BJ (cell line): ENCODE measurements around the gene TGFA. TPM values are rescaled to one million over a fixed set of nuclear protein-coding genes. Genes with fewer than 3 reads are reported as not detected.
A peak's percentile ranks its signal among the peaks of the same experiment; 100 is the strongest.

Experiments
- CTCF ChIA-PET: fragments of 350-600 bp; formaldehyde crosslinking; extraction: SDS; loops from one replicate; lab custom pipeline; 2021; ENCODE audit warnings: antibody characterized with exemption, inconsistent platforms; lab: Yijun Ruan, JAX
- POLR2A ChIA-PET: fragments of 300-600 bp; sonication (Branson Sonifier 250); formaldehyde crosslinking; extraction: SDS; loops from one replicate; lab custom pipeline; 2021; ENCODE audit warnings: antibody characterized with exemption; lab: Charles Lee
- DNase-seq: peaks from one replicate; pipeline ENCODE4 v3.0.0-alpha.2; 2011; ENCODE audit warnings: low read depth
- H3K27me3 ChIP-seq: 2 replicates; pipeline ENCODE4 v1.6.0; 2011; ENCODE audit warnings: low read length; ENCODE audit not compliant: control insufficient read depth, insufficient read depth
- H3K36me3 ChIP-seq: 2 replicates; pipeline ENCODE4 v1.5.1; 2011; ENCODE audit warnings: low read length; ENCODE audit not compliant: control insufficient read depth, insufficient read depth
- H3K4me3 ChIP-seq: 2 replicates; pipeline ENCODE4 v1.5.1; 2011; ENCODE audit warnings: low read depth, mild to moderate bottlenecking, control low read depth, low read length
- polyA plus RNA-seq: library from polyadenylated mRNA; depleted of rRNA; stranded (reverse); fragments of >200 nt; gene quantifications from 2 replicates; pipeline ENCODE4 v1.2.3, GENCODE V29; 2011
- TF ChIP-seq, protein P1 (sequence below): IDR thresholded peaks from 2 replicates; pipeline ENCODE4 v1.5.1; 2011; ENCODE audit warnings: low read depth, mild to moderate bottlenecking, control low read depth, inconsistent platforms, low read length, moderate library complexity; ENCODE audit not compliant: insufficient read depth

The TGFA gene
- polyA plus RNA-seq, 1 experiment: 0.13 TPM

DNA sequence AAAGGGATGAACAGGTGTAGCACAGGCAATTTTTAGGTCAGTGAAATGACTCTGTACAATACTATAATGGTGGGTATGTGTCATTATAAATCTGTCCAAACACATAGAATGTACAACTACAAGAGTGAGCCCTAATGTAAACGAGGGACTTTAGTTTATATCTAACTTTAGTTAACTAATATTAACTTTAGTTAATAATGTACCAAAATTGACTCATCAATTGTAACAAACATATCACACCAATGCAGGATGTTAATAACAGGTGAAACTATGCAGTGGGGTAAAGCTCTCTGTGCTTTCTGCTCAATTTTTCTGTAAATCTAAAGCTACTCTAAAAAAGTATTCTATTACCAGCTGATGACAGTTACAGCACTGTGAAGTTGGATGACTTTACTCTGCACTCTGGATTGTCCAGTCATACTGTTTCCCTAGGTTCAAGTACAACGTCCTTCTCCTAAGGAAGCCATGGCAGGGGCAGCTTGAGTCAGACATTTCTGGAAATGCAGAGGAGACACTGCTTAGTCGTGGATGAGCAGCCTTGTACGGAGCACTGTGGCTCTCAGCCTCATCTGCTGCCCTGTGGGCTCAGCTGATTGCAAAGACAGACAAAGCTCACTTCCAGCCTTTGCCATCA is 26.1 kb downstream of the TGFA start:
- POLR2A ChIA-PET: no interaction called here

DNA sequence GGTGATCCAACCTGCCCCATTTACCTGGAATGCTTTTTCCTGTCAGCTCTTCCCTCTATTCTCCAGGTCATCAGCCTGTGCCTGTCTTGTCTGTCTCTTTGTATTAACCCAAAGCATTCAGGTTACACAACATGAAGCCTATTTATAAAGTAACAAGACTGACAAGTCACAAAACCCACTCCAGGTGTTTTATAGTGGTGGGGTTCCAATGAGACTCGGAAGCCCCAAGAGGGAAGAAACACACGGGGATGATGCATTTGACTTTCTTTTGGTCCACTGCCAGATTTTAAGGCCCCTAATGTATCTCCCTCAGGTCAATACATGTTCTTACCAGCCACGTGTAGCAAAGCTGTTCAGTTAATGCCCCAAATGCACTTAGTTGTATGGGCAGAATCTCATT is 27.5 kb downstream of the TGFA start:
- ChIA-PET CTCF (no interaction called here), POLR2A (no interaction called here)
- DNase-seq: no peak

More for the DNA sequence above, 26.1 kb downstream of the TGFA start:
- H3K27me3 ChIP-seq: no peaks in the 10 kb centered on the region
- H3K4me3 ChIP-seq: no peak overlapping the region
- TF ChIP-seq, protein P1, sequence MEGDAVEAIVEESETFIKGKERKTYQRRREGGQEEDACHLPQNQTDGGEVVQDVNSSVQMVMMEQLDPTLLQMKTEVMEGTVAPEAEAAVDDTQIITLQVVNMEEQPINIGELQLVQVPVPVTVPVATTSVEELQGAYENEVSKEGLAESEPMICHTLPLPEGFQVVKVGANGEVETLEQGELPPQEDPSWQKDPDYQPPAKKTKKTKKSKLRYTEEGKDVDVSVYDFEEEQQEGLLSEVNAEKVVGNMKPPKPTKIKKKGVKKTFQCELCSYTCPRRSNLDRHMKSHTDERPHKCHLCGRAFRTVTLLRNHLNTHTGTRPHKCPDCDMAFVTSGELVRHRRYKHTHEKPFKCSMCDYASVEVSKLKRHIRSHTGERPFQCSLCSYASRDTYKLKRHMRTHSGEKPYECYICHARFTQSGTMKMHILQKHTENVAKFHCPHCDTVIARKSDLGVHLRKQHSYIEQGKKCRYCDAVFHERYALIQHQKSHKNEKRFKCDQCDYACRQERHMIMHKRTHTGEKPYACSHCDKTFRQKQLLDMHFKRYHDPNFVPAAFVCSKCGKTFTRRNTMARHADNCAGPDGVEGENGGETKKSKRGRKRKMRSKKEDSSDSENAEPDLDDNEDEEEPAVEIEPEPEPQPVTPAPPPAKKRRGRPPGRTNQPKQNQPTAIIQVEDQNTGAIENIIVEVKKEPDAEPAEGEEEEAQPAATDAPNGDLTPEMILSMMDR: no peak
- no peak for DNase-seq
- CTCF ChIA-PET: interaction anchor here (1.0 to 1.5 kb wide), 2 partner anchors 19 to 175 kb away, joined by 3 read pairs; no protein-coding TSS in a partner anchor
- H3K36me3 ChIP-seq: no peaks in the 10 kb centered on the region

DNA sequence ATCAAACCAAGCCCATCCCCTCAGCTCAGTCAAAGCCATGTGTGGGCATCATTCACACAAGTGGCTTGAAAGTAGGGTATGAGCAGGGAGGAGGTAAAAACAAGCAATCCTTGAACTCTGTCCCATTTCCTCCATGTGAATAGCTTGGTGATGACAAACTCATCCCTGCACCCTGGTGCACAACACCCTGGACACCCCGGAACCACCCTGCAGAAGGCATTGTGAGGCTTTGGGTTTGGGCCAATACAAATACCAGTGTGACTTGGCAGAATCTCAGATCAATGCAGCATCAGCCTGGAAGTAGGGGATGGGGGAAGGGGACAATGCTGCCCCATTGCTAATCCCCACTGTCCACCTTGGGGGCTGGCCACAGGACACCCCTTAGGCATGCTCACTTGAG is 28.6 kb downstream of the TGFA start:
- ChIA-PET CTCF (interaction anchor here (0.6 kb wide), 1 partner anchor 26 kb away, joined by 3 read pairs; no protein-coding TSS in a partner anchor), POLR2A (interaction anchor here (0.5 kb wide), 1 partner anchor 48 kb away, joined by 3 read pairs; no protein-coding TSS in a partner anchor)
- Histone ChIP-seq H3K27me3 (no peaks in the 10 kb centered on the region), H3K36me3 (no peaks in the 10 kb centered on the region), H3K4me3 (no peak overlapping the region)
- TF ChIP-seq, protein P1: no peak
- DNase-seq: no peak

More for the DNA sequence above, 27.5 kb downstream of the TGFA start:
- Histone ChIP-seq H3K27me3 (no peaks in the 10 kb centered on the region), H3K4me3 (no peak overlapping the region), H3K36me3 (no peaks in the 10 kb centered on the region)
- TF ChIP-seq, protein P1: no peak

DNA sequence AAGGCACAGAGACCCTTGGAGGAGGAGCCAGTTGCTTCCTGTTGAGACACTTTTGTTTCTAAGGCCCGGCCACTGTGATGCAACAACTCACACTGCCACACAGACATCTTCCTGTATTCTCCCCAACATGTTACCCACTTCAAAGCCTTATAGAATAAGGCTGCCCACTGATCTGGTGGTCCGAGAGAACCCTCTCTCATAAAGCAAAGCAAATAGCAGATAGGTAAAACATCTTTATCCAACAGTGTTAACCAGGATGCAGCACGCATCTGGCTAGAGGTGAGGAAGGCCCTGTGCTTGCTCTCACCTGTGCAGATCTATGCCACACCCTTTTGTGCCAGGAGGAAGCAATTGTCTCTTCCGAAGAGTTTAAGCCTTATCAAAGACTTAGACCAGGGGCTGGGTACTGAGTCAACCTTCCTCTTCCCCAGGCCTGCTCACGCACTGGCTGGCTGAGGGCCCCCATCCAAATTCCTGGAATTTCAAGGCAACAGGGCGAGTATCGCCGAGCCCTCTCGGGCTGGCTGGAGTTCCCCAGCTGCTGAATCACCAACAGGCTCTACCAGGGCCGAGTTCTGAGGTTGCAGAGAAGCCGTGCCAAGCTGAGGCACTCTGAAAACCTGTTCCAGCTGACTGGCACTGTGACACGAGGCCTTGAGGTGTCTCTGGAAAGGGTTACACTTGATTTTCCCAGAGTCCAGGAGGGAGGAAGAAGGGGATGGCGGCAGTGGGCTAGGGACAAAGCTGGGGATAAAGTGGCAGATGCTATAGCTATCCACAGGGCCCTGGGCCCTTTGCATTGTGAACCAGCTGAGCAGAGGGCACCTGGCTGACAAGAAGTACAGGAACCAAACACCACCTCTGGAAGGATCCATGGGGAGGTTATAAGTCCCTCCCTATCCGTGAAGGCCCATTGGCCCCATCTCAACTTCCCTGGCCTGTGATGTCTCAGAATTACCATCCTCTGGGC is 29.3 kb downstream of the TGFA start:
- H3K4me3 ChIP-seq: no peak overlapping the region
- peak; percentile 41 for DNase-seq
- POLR2A ChIA-PET: interaction anchor here (0.5 kb wide), 1 partner anchor 47 kb away, joined by 3 read pairs; no protein-coding TSS in a partner anchor
- no peaks in the 10 kb centered on the region for H3K27me3 ChIP-seq
- CTCF ChIA-PET: interaction anchor here (1.3 kb wide), 1 partner anchor 18 kb away, joined by 6 read pairs; no protein-coding TSS in a partner anchor
- TF ChIP-seq, protein P1: no peak
- H3K36me3 ChIP-seq: no peaks in the 10 kb centered on the region

DNA sequence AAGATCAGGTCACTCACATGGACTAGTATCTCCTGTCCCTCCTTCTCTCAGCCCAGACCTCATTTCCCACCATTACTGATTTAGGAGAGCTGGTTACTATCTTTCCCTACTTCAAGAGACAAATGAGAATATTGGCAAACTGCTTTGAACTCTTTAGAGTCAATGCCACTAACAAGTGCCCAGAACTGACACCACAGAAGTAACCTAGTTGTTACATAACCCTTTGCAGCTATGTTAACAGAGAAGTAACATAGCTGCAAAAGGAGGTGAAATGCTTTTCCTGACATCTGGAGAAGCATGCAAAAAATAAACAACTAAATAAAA is 30.0 kb downstream of the TGFA start:
- CTCF ChIA-PET: interaction anchor here (1.3 kb wide), 1 partner anchor 17 kb away, joined by 6 read pairs; no protein-coding TSS in a partner anchor
- no peak overlapping the region for H3K4me3 ChIP-seq
- DNase-seq: no peak
- POLR2A ChIA-PET: no interaction called here
- no peaks in the 10 kb centered on the region for H3K27me3 ChIP-seq
- TF ChIP-seq, protein P1: no peak
- H3K36me3 ChIP-seq: no peaks in the 10 kb centered on the region
